Panc1 (cell line): ENCODE results near the gene MRPL22. TPM values are rescaled to one million over a fixed set of nuclear protein-coding genes. Genes with fewer than 3 reads are reported as not detected.
"Not testable (repeated sequence)": the region's sequence is repeated elsewhere in the genome, so short reads cannot be mapped to it uniquely, and the experiment has no call there.

Experiments
- ATAC-seq: fragments of 200-7000 bp; cut with Tn5 transposase; 2 replicates; pipeline ENCODE4 v1.9.1; 2020; ENCODE audit warnings: mild to moderate bottlenecking, moderate library complexity
- BruUV-seq: library from RNA; stranded (reverse); fragments of 400-500 nt; replicated peaks from 2 replicates; lab custom pipeline; 2021; lab: Mats Ljungman, UMichigan
- CTCF ChIA-PET: fragments of 300-600 bp; sonication (Branson Sonifier 250); formaldehyde crosslinking; loops from one replicate; lab custom pipeline; 2022; ENCODE audit warnings: antibody characterized with exemption; lab: Charles Lee
- POLR2A ChIA-PET: fragments of 300-600 bp; sonication (Branson Sonifier 250); formaldehyde crosslinking; loops from one replicate; lab custom pipeline; 2022; ENCODE audit warnings: antibody characterized with exemption; lab: Charles Lee
- DNase-seq: peaks from one replicate; pipeline ENCODE4 v3.0.0-alpha.2; 2010; ENCODE audit warnings: low read depth, low spot score
- H3K27ac ChIP-seq: 2 replicates; pipeline ENCODE4 v1.5.1; 2011; ENCODE audit warnings: mild to moderate bottlenecking, low read length, inconsistent platforms
- H3K27me3 ChIP-seq: fragments of 200-500 bp; sonication (Bioruptor generic); 2 replicates; pipeline ENCODE4 v1.6.0; 2014; ENCODE audit warnings: low read length, inconsistent platforms; ENCODE audit not compliant: control insufficient read depth, insufficient read depth
- H3K36me3 ChIP-seq: fragments of 200-500 bp; sonication (Bioruptor generic); 2 replicates; pipeline ENCODE4 v1.5.1; 2014; ENCODE audit warnings: inconsistent platforms, mild to moderate bottlenecking, low read length, moderate library complexity; ENCODE audit not compliant: control insufficient read depth, insufficient read depth
- H3K4me1 ChIP-seq: 2 replicates; pipeline ENCODE4 v1.5.1; 2011; ENCODE audit warnings: inconsistent platforms, mild to moderate bottlenecking, low read length, moderate library complexity; ENCODE audit not compliant: control insufficient read depth, insufficient read depth
- H3K4me3 ChIP-seq, 2 experiments: 2 replicates each; pipeline ENCODE4 v1.5.1; 2011 to 2012; ENCODE audit warnings: low read depth in 2 of 2, low read length in 2 of 2, mild to moderate bottlenecking in 2 of 2, inconsistent platforms in 1 of 2, moderate library complexity in 1 of 2
- H3K9me3 ChIP-seq: fragments of 200-500 bp; sonication (Bioruptor generic); 2 replicates; pipeline ENCODE4 v1.5.1; 2014; ENCODE audit warnings: low read depth, mild to moderate bottlenecking, inconsistent platforms, low read length, moderate library complexity; ENCODE audit not compliant: control insufficient read depth, insufficient read depth
- CTCF ChIP-seq: fragments of 450-650 bp; IDR thresholded peaks from 2 replicates; pipeline ENCODE4 v1.5.1; 2017; ENCODE audit warnings: mild to moderate bottlenecking
- POLR2AphosphoS5 ChIP-seq: IDR thresholded peaks from 2 replicates; pipeline ENCODE4 v1.6.1; 2012; ENCODE audit warnings: mild to moderate bottlenecking, low read depth, low read length, moderate library complexity
- SIN3A ChIP-seq: IDR thresholded peaks from 2 replicates; pipeline ENCODE4 v1.6.1; 2012; ENCODE audit warnings: low read depth, mild to moderate bottlenecking, low read length, moderate library complexity, borderline replicate concordance; ENCODE audit not compliant: insufficient read depth
- TCF7L2 ChIP-seq: IDR thresholded peaks from 2 replicates; pipeline ENCODE4 v1.6.1; 2011; ENCODE audit warnings: mild to moderate bottlenecking, low read depth, low read length, inconsistent platforms
- in situ Hi-C: cut with HindIII; loops from 2 replicates; pipeline ENCODE4 v1.10.0; 2016; ENCODE audit warnings: low sequenced_read_pairs, low pct_unique_long_range_greater_than_20kb
- intact Hi-C: fragments of 100-400 bp; cut with micrococcal nuclease; formaldehyde crosslinking; loops from one replicate; pipeline ENCODE4 v1.10.0; 2022; ENCODE audit not compliant: unreplicated experiment
- total RNA-seq: library from RNA; stranded (reverse); gene quantifications from one replicate; pipeline ENCODE4 v1.2.1, GENCODE V29; 2021; ENCODE audit not compliant: unreplicated experiment
- TF ChIP-seq, protein P1 (sequence below), 2 experiments: IDR thresholded peaks; 2 replicates each; pipeline ENCODE4 v1.6.1; 2011 to 2012; ENCODE audit warnings: low read depth in 2 of 2, control low read depth in 1 of 2, low read length in 1 of 2, mild to moderate bottlenecking in 1 of 2, moderate library complexity in 1 of 2; ENCODE audit not compliant: insufficient read depth in 1 of 2

The MRPL22 gene
- total RNA-seq, 1 experiment from 2014 or later: 61.5 TPM

- ATAC-seq: peak; percentile 96
- intact Hi-C loops (no loop called here), in situ Hi-C loops (no loop called here)
- DNase-seq: peak; percentile 48
- H3K27me3 ChIP-seq: no peaks in the 10 kb centered on the region
- no peak for TF ChIP-seq CTCF
- TF ChIP-seq POLR2AphosphoS5: peak; percentile 69
- TF ChIP-seq, protein P1, sequence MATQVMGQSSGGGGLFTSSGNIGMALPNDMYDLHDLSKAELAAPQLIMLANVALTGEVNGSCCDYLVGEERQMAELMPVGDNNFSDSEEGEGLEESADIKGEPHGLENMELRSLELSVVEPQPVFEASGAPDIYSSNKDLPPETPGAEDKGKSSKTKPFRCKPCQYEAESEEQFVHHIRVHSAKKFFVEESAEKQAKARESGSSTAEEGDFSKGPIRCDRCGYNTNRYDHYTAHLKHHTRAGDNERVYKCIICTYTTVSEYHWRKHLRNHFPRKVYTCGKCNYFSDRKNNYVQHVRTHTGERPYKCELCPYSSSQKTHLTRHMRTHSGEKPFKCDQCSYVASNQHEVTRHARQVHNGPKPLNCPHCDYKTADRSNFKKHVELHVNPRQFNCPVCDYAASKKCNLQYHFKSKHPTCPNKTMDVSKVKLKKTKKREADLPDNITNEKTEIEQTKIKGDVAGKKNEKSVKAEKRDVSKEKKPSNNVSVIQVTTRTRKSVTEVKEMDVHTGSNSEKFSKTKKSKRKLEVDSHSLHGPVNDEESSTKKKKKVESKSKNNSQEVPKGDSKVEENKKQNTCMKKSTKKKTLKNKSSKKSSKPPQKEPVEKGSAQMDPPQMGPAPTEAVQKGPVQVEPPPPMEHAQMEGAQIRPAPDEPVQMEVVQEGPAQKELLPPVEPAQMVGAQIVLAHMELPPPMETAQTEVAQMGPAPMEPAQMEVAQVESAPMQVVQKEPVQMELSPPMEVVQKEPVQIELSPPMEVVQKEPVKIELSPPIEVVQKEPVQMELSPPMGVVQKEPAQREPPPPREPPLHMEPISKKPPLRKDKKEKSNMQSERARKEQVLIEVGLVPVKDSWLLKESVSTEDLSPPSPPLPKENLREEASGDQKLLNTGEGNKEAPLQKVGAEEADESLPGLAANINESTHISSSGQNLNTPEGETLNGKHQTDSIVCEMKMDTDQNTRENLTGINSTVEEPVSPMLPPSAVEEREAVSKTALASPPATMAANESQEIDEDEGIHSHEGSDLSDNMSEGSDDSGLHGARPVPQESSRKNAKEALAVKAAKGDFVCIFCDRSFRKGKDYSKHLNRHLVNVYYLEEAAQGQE (IDR thresholded peaks at IDR 0.05; ENCODE audit: insufficient read depth in 1 of 2, low read depth in 2 of 2, low read length in 1 of 2): peak in 1 of 2 experiments; percentile 78; a peak in 2 of 4 replicates
- TF ChIP-seq TCF7L2: no peak
- TF ChIP-seq SIN3A: peak; percentile 92
- ChIA-PET CTCF (no interaction called here), POLR2A (no interaction called here)
- peak within 1 kb of the TSS; percentile 87 to 96 for H3K4me3 ChIP-seq
- H3K36me3 ChIP-seq: peaks cover 13% of the 10 kb centered on the region
- no peaks in the 10 kb centered on the region for H3K9me3 ChIP-seq
- peak within 1 kb of the TSS; percentile 94 for H3K27ac ChIP-seq
- BruUV-seq: no TSS peak
- peaks cover 22% of the 10 kb centered on the region for H3K4me1 ChIP-seq
Measured at GRCh38 chr5:154937718-154938466, 3.0 kb upstream of the MRPL22 start, which contains the start of gene GEMIN5. Gene GEMIN5 (minus strand): TSS chr5:154938211. CDS start chr5:154938133, 78 bp downstream.

DNA sequence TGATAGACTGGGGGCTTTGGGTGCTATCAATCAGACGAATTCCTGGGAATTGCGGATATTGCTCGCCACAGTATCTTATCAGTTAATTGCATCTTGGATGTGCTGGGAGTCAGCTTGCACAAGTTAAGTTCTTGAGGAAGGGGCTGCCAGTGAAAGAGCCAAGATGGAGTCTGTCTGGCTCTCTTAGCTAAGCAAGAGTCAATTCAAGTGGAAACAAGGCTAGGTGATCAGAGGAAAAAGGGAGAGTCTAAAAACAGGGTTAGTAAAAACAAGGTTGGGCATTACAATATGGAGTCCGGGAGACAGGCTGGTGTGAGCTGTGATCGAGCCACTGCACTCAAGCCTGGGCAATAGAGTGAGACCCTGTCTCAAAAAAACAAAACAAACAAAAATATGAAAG lies 1.5 kb upstream of the MRPL22 start:
- peaks cover 22% of the 10 kb centered on the region for H3K4me1 ChIP-seq
- H3K27ac ChIP-seq, POLR2A ChIA-PET, intact Hi-C loops, CTCF ChIA-PET, H3K9me3 ChIP-seq, in situ Hi-C loops, H3K4me3 ChIP-seq, H3K36me3 ChIP-seq, BruUV-seq, ATAC-seq, H3K27me3 ChIP-seq, DNase-seq: not testable (repeated sequence)

DNA sequence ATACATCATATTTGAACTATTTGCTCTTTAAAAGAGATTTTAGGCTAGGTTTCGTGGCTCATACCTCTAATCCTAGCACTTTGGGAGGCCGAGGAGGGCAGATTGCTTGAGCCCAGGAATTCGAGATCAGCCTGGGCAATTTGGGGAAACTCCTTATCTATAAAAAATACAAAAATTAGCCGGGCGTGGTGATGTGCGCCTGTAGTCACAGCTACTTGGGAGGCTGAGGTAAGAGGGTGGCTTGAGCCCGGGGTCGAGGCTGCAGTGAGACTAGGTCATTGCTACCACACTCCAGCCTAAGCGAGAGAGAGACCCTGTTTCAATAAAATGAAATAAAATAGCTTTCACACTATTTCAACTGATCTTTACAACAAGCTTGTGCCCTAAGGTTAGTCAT lies 500 bp upstream of the MRPL22 start:
- no peak for TF ChIP-seq POLR2AphosphoS5
- no peak for TF ChIP-seq TCF7L2
- no peak for TF ChIP-seq SIN3A
- ATAC-seq: no peak
- in situ Hi-C loops (no loop called here), intact Hi-C loops (no loop called here)
- Histone ChIP-seq H3K4me1 (peaks cover 22% of the 10 kb centered on the region), H3K36me3 (peaks cover 3% of the 10 kb centered on the region), H3K27ac (peak overlapping the region; percentile 95), H3K27me3 (no peaks in the 10 kb centered on the region), H3K4me3 (peak overlapping the region; percentile 94 to 95), H3K9me3 (no peaks in the 10 kb centered on the region)
- ChIA-PET POLR2A (no interaction called here), CTCF (no interaction called here)
- no peak for DNase-seq
- BruUV-seq: no TSS peak
